Measurements from ENCODE around the gene ZRANB3.

Gene ZRANB3

GRCh38 chr2:135174049-135174809 is 356.8 kb downstream of the ZRANB3 start:
- no peak for DNase-seq (ENCODE audit: low spot score)

GRCh38 chr2:135169900-135170753 is 360.9 kb downstream of the ZRANB3 start:
- no peak for DNase-seq (ENCODE audit: low spot score)

DNA sequence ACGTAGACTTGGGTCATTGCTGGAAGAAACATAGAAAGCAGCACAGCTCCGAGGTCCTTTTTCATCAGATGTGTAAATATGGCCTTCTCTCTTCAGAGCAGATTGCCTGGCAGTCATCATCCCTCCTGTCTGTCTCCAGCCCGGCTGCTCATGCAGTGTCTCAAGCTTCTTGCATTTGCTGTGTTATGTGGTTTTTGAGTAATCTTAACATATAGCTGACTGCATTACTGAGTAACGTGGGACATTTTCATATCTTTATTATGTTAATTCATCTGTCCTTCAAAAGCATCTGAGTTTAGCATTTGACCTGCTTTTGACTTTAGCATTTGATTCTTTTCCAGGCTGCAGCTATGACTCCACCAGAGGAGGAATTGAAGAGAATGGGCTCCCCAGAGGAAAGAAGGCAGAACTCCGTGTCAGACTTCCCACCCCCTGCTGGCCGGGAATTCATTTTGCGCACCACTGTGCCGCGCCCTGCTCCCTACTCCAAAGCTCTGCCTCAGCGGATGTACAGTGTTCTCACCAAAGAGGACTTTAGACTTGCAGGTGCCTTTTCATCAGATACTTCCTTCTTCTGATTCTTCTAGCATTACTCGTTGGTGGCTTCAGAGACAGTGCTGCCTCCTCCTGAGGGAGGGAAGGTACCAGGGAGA is 362.7 kb downstream of the ZRANB3 start:
- no peak for DNase-seq (ENCODE audit: low spot score)

GRCh38 chr2:135167273-135167672 is 363.7 kb downstream of the ZRANB3 start:
- no peak for DNase-seq (ENCODE audit: low spot score)

- no peak for DNase-seq (ENCODE audit: low spot score)
Observed at GRCh38 chr2:135164431-135164830, 366.6 kb downstream of the ZRANB3 start.

DNA sequence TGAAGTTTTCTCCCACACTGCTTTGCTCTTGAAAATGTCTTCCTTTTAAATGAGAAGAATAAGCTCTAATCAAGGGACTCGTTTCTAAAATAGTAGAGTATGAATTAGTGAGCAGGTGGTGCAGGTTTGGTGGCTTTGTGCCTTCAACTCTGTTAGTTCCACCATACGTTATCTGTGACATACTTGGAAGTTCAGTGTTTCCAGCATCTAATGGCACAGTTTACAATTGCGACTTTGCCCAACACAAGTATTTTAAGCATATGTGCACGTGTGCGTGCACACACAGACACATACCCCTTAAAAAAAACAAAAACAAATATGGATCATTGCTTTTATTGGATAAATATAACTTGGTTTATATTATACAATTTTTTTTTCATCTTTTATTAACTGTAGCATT is 367.1 kb downstream of the ZRANB3 start:
- no peak for DNase-seq (ENCODE audit: low spot score)

DNA sequence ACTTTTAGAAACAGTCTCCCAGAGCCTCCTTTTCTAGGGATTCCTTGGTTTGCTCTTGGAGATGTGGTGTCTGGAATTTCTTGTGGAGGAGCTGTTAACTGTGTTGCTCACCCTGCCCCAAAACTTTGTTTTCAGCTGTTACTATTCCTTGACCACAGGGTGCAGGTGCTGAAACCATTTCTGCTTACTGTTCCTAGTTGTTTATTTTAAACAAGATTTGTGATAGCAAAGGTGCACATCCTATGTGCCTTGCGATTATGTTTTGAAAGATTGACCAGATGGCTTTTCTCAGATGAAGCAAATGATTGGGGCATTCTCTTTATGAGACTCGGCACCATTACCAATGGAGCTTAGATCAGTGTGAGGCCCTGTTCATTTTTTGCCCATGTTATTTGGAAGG is 367.7 kb downstream of the ZRANB3 start:
- no peak for DNase-seq (ENCODE audit: low spot score)

GRCh38 chr2:135162786-135163185 is 368.2 kb downstream of the ZRANB3 start:
- no peak for DNase-seq (ENCODE audit: low spot score)

DNA sequence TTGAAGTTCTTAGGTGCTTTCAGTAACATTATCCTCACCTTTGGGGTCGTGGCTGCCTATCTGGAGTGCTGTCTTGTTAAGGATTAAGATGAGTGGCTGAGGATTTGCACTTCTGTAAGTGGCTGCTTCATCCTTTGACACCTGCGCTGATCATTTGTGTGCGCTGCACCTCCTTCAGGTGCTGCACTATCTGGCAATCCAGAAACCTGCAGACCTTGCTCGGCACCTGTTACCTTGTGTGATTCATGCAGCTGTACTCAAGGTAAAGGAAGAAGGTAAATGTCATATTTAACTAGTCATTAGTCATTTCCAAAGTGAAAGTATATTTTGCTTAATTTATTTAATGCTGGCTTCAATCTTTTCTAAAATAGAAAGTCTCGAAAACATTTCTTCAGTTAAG is 368.6 kb downstream of the ZRANB3 start:
- no peak for DNase-seq (ENCODE audit: low spot score)

DNA sequence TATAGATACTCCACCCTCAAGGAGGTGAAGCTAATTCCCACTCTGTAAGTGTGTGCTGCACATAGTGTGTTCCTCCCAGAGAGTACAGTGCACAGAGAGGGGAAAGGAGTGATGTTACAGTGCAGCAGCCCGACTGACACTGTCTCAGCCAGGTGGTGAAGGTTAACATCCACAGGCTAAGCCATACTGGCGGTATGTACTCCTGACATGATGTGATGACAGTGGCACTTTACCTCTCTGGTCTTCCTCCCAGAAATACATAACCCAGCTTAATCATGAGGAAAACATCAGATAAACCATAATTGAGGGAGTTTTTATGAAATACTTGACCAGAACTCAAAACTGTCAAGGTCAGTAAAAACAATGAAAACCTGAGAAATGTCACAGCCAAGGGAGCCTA is 371.8 kb downstream of the ZRANB3 start:
- no peak for DNase-seq (ENCODE audit: low spot score)

GRCh38 chr2:135157856-135158255 is 373.2 kb downstream of the ZRANB3 start:
- no peak for DNase-seq (ENCODE audit: low spot score)

DNA sequence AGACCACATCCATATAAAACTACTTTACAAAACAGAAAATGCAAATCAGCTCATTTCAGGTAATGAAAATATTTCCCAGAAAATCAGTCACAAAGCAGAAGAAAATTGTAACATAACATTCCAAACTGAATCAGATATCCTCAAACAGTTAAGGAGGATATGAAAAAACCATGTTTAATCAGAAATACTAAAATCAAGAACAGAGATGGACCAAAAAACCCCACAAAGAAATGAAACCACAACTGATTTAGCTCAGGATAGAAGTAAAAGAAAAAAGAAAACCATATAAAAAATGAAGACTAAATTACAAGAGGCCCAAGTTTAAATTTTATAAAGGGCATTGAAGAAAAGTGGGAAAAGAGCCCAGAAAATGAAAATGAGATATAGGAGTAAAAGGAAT is 376.1 kb downstream of the ZRANB3 start:
- DNase-seq (ENCODE audit: low spot score), result no peak

GRCh38 chr2:135152361-135152760 is 378.7 kb downstream of the ZRANB3 start:
- no peak for DNase-seq (ENCODE audit: low spot score)

GRCh38 chr2:135151615-135152014 is 379.4 kb downstream of the ZRANB3 start:
- no peak for DNase-seq (ENCODE audit: low spot score)

- DNase-seq (ENCODE audit: low spot score), result no peak
Observed at GRCh38 chr2:135150725-135151124, 380.3 kb downstream of the ZRANB3 start.

DNA sequence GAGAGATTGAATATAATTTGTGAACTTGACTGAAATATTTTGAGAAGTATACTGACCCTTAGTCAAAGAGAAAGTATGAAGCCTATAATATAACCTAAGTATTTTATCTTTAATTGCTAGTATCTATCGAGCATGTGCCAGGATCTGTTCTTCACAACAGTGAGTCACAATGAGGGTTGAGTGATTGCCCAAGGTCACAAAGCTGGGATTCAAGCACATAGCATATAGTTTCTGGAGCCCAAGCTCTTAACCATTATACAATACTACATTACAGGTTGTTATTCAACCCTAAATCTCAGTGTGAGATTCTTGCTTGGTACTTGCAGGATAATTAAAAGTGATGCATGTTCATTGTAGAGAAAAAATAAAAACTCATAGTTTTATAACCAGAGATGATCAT is 381.8 kb downstream of the ZRANB3 start:
- DNase-seq (ENCODE audit: low spot score), result no peak

DNA sequence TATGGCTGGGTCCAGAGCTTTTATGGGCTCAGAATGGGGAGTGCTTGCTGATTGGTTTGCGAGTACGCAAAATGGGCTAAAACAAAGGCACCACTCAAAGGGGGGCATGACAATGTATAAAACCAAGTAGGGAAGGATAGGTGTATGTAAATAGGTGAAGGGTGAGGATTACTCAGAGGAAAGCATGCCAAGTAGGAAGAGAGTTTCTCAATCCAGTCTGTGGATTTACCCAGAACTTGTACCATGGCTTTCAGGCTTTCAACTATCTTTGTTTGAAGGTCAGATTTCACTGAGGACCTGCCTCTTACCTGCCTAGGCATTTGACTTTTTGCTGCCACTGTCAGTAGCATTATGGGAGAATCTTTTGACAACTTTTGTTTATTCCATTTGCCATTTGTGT is 386.7 kb downstream of the ZRANB3 start:
- DNase-seq (ENCODE audit: low spot score), result no peak

DNA sequence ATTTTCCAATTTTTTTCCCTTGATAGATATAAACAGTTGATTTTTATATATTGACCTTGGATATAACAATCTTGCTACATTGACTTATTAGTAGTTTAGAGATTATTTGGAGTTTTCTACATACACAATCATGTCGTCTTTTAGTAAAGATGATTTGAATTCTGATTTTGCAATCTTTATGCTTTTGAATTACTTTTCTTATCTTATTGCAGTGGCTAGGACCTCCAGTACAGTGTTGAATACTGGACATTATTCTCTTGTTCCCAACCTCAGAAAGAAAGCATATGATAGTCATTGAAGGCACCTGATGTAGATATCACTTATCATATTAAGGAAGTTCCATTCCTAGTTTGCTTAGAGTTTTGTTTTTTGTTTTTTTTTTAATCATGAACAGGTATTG is 388.7 kb downstream of the ZRANB3 start:
- no peak for DNase-seq (ENCODE audit: low spot score)

DNA sequence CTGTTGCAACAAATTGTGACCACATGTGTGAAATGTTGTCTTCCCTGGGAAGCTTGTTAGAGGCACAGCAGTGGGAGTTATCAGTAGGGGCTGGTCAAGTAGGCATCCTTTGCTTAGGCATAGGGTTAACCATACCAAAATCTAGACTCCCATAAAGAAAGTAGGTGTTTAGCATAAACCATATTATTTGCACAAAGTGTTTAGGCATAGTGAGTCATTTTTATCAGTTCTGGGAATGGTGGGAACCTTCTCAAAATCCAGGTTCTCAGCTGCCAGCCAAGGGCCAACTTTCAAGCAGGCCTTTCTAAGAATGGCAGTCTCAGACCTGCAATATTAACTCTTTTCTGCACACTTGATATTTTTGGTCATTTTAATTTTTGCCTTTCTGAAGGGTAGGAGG is 390.4 kb downstream of the ZRANB3 start:
- DNase-seq (ENCODE audit: low spot score), result no peak

GRCh38 chr2:135132314-135132713 is 398.7 kb downstream of the ZRANB3 start:
- DNase-seq (ENCODE audit: low spot score), result no peak

DNA sequence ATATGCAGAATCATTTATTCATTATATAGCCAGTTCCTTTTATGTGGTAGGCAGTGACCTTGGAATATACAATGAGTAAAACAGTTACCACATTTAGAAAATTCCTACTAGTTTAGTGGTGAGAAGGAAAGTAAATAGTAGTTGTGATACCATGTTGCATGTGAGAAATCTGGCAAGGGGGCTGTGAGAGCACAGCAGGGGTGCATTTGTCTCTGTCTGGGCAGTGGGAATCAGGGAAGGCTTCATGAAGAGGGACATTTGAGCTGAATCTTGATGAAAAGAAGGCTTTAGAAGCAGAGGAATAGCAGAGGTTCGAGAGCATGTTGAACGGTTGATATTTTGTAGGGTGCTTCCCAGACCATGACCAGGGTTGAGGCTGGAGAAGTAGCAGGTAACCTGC is 400.3 kb downstream of the ZRANB3 start:
- DNase-seq (ENCODE audit: low spot score), result no peak

DNA sequence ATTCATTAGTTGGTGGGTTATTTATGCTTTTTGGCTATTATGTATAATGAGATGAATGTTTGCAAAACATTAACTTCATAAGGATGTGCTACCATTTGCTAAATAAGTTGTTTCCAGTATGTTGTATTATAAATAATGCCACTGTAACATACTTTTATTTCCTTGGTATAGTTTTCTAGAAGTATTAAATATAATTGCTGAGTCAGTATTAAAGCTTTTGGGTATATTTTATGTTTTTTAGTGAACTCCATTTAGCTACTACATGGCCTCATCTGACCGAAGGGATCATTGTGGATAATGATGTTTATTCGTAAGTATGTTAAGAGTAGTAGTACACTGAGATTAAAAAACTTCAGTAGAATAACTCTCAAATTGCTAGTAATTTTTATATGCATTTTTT is 405.1 kb downstream of the ZRANB3 start:
- no peak for DNase-seq (ENCODE audit: low spot score)

Measured in germinal center (tissue), 1 donor.